Measurements from ENCODE around the gene SLC47A1. TPM values are rescaled to one million over a fixed set of nuclear protein-coding genes. Genes with fewer than 3 reads are reported as not detected.

The SLC47A1 gene
- total RNA-seq, 1 experiment from 2014 or later = 16.1 TPM

GRCh38 chr17:19542247-19542646, 8.6 kb downstream of the SLC47A1 start:
- no peaks in the 10 kb centered on the region for H3K9me3 ChIP-seq (ENCODE audit: control insufficient read depth, insufficient read depth, low read depth, low read length)
- ATAC-seq (no peak), DNase-seq (ENCODE audit: low read depth, low spot score) (no peak)
- BruUV-seq (replicated peaks) = no TSS peak
- TF ChIP-seq CTCF (IDR thresholded peaks at IDR 0.05) = no peak
- TF ChIP-seq TCF7L2 (IDR thresholded peaks at IDR 0.05; ENCODE audit: low read depth, low read length) = no peak
- TF ChIP-seq REST (IDR thresholded peaks at IDR 0.05; ENCODE audit: insufficient read depth in 1 of 2, low read depth in 2 of 2, low read length in 1 of 2) = no peak
- TF ChIP-seq SIN3A (IDR thresholded peaks at IDR 0.05; ENCODE audit: borderline replicate concordance, insufficient read depth, low read depth, low read length) = no peak
- no peak for TF ChIP-seq POLR2AphosphoS5 (IDR thresholded peaks at IDR 0.05; ENCODE audit: low read depth, low read length)
- intact Hi-C loops (cut with micrococcal nuclease; ENCODE audit: unreplicated experiment) (no loop called here), in situ Hi-C loops (cut with HindIII; ENCODE audit: low pct_unique_long_range_greater_than_20kb, low sequenced_read_pairs) (no loop called here)
- H3K27ac ChIP-seq (ENCODE audit: low read length) = no peak overlapping the region
- H3K4me1 ChIP-seq (ENCODE audit: control insufficient read depth, insufficient read depth, low read length) = no peaks in the 10 kb centered on the region
- ChIA-PET CTCF (no interaction called here), POLR2A (no interaction called here)
- no peaks in the 10 kb centered on the region for H3K36me3 ChIP-seq (ENCODE audit: control insufficient read depth, insufficient read depth, low read length)
- H3K27me3 ChIP-seq (ENCODE audit: control insufficient read depth, insufficient read depth, low read length) = no peaks in the 10 kb centered on the region
- H3K4me3 ChIP-seq (ENCODE audit: low read depth in 2 of 2, low read length in 2 of 2) = no peak overlapping the region

- Histone ChIP-seq H3K9me3 (ENCODE audit: control insufficient read depth, insufficient read depth, low read depth, low read length) (no peaks in the 10 kb centered on the region), H3K4me1 (ENCODE audit: control insufficient read depth, insufficient read depth, low read length) (no peaks in the 10 kb centered on the region), H3K36me3 (ENCODE audit: control insufficient read depth, insufficient read depth, low read length) (no peaks in the 10 kb centered on the region), H3K27ac (ENCODE audit: low read length) (no peak overlapping the region), H3K4me3 (ENCODE audit: low read depth in 2 of 2, low read length in 2 of 2) (no peak overlapping the region), H3K27me3 (ENCODE audit: control insufficient read depth, insufficient read depth, low read length) (no peaks in the 10 kb centered on the region)
- ATAC-seq (no peak), DNase-seq (ENCODE audit: low read depth, low spot score) (no peak)
- intact Hi-C loops (cut with micrococcal nuclease; ENCODE audit: unreplicated experiment) = no loop called here
- no peak for TF ChIP-seq REST (IDR thresholded peaks at IDR 0.05; ENCODE audit: insufficient read depth in 1 of 2, low read depth in 2 of 2, low read length in 1 of 2)
- no peak for TF ChIP-seq CTCF (IDR thresholded peaks at IDR 0.05)
- no peak for TF ChIP-seq TCF7L2 (IDR thresholded peaks at IDR 0.05; ENCODE audit: low read depth, low read length)
- no peak for TF ChIP-seq SIN3A (IDR thresholded peaks at IDR 0.05; ENCODE audit: borderline replicate concordance, insufficient read depth, low read depth, low read length)
- no peak for TF ChIP-seq POLR2AphosphoS5 (IDR thresholded peaks at IDR 0.05; ENCODE audit: low read depth, low read length)
- no TSS peak for BruUV-seq (replicated peaks)
- POLR2A ChIA-PET = no interaction called here
- CTCF ChIA-PET = no interaction called here
- in situ Hi-C loops (cut with HindIII; ENCODE audit: low pct_unique_long_range_greater_than_20kb, low sequenced_read_pairs) = no loop called here
These were observed 10.7 kb downstream of the SLC47A1 start for GRCh38 chr17:19544366-19544765.
